ENCODE results near the gene NNAT. TPM values are rescaled to one million over a fixed set of nuclear protein-coding genes. Genes with fewer than 3 reads are reported as not detected.

The NNAT gene
- total RNA-seq, 1 donor from 2014 or later = 2.7 TPM

DNA sequence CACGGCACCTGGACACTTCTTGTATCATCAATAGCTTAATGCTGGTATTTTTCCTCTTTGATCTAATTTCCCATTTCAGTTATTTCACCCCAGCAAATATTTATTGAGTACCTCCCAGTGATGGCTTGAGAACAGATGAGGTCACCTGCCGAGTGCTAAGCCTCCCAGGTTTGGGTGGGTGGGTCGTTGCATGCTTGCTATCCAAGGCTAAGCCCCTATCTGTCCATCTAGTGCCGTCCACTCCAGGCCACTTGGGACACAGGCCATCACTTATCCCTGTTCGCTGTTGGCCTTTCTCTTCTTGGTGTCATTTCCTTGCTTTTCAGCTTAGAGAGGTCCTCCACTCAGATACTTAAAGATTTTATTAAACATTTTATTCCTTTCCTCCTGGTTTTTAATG is 10.8 kb upstream of the NNAT start:
- H3K4me1 Mint-ChIP-seq (ENCODE audit: low read depth) = peaks cover 9% of the 10 kb centered on the region
- H3K36me3 Mint-ChIP-seq (ENCODE audit: low read depth) = peaks cover 23% of the 10 kb centered on the region
- H3K4me3 Mint-ChIP-seq (ENCODE audit: unreplicated experiment) = no peak overlapping the region
- H3K27ac Mint-ChIP-seq (ENCODE audit: unreplicated experiment) = no peak overlapping the region
- TF ChIP-seq, protein P1, sequence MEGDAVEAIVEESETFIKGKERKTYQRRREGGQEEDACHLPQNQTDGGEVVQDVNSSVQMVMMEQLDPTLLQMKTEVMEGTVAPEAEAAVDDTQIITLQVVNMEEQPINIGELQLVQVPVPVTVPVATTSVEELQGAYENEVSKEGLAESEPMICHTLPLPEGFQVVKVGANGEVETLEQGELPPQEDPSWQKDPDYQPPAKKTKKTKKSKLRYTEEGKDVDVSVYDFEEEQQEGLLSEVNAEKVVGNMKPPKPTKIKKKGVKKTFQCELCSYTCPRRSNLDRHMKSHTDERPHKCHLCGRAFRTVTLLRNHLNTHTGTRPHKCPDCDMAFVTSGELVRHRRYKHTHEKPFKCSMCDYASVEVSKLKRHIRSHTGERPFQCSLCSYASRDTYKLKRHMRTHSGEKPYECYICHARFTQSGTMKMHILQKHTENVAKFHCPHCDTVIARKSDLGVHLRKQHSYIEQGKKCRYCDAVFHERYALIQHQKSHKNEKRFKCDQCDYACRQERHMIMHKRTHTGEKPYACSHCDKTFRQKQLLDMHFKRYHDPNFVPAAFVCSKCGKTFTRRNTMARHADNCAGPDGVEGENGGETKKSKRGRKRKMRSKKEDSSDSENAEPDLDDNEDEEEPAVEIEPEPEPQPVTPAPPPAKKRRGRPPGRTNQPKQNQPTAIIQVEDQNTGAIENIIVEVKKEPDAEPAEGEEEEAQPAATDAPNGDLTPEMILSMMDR (IDR thresholded peaks at IDR 0.05) = no peak
- H3K27me3 Mint-ChIP-seq (ENCODE audit: low read depth) = no peaks in the 10 kb centered on the region
- no peaks in the 10 kb centered on the region for H3K9me3 Mint-ChIP-seq (ENCODE audit: low read depth)
- no peak for DNase-seq (ENCODE audit: low spot score)

- Mint-ChIP-seq H3K27ac (ENCODE audit: unreplicated experiment) (no peak overlapping the region), H3K4me3 (ENCODE audit: unreplicated experiment) (no peak overlapping the region), H3K4me1 (ENCODE audit: low read depth) (peaks cover 16% of the 10 kb centered on the region), H3K27me3 (ENCODE audit: low read depth) (no peaks in the 10 kb centered on the region), H3K36me3 (ENCODE audit: low read depth) (peaks cover 23% of the 10 kb centered on the region), H3K9me3 (ENCODE audit: low read depth) (no peaks in the 10 kb centered on the region)
- TF ChIP-seq, protein P1 (IDR thresholded peaks at IDR 0.05) = no peak
- DNase-seq (ENCODE audit: low spot score) = no peak
Observed at GRCh38 chr20:37511610-37512275, 9.3 kb upstream of the NNAT start.

- TF ChIP-seq, protein P1 (IDR thresholded peaks at IDR 0.05) = no peak
- Mint-ChIP-seq H3K27me3 (ENCODE audit: low read depth) (no peaks in the 10 kb centered on the region), H3K4me3 (ENCODE audit: unreplicated experiment) (no peak overlapping the region), H3K9me3 (ENCODE audit: low read depth) (no peaks in the 10 kb centered on the region), H3K27ac (ENCODE audit: unreplicated experiment) (no peak overlapping the region), H3K4me1 (ENCODE audit: low read depth) (peaks cover 36% of the 10 kb centered on the region), H3K36me3 (ENCODE audit: low read depth) (peaks cover 32% of the 10 kb centered on the region)
- DNase-seq (ENCODE audit: low spot score) = no peak
Observed at GRCh38 chr20:37513779-37514359, 7.2 kb upstream of the NNAT start.

- Mint-ChIP-seq H3K27ac (ENCODE audit: unreplicated experiment) (no peak overlapping the region), H3K36me3 (ENCODE audit: low read depth) (peaks cover 23% of the 10 kb centered on the region), H3K9me3 (ENCODE audit: low read depth) (no peaks in the 10 kb centered on the region), H3K4me3 (ENCODE audit: unreplicated experiment) (no peak overlapping the region), H3K27me3 (ENCODE audit: low read depth) (no peaks in the 10 kb centered on the region), H3K4me1 (ENCODE audit: low read depth) (peaks cover 54% of the 10 kb centered on the region)
- DNase-seq (ENCODE audit: low spot score) = no peak
- TF ChIP-seq, protein P1 (IDR thresholded peaks at IDR 0.05) = no peak
Observed at GRCh38 chr20:37515876-37516275, 5.2 kb upstream of the NNAT start.

GRCh38 chr20:37516811-37517750 is 4.0 kb upstream of the NNAT start:
- TF ChIP-seq, protein P1 (IDR thresholded peaks at IDR 0.05) = no peak
- peaks cover 56% of the 10 kb centered on the region for H3K4me1 Mint-ChIP-seq (ENCODE audit: low read depth)
- H3K9me3 Mint-ChIP-seq (ENCODE audit: low read depth) = no peaks in the 10 kb centered on the region
- H3K4me3 Mint-ChIP-seq (ENCODE audit: unreplicated experiment) = no peak overlapping the region
- H3K36me3 Mint-ChIP-seq (ENCODE audit: low read depth) = peaks cover 15% of the 10 kb centered on the region
- H3K27me3 Mint-ChIP-seq (ENCODE audit: low read depth) = no peaks in the 10 kb centered on the region
- no peak for DNase-seq (ENCODE audit: low spot score)
- peak overlapping the region; percentile 3 for H3K27ac Mint-ChIP-seq (ENCODE audit: unreplicated experiment)

Data from chondrocyte (in vitro differentiated cells).